Keratinocyte (primary cell): Measurements from ENCODE around the gene MOGAT1.

ENCODE experiments used
- EZH2 ChIP-seq: IDR thresholded peaks from one replicate; pipeline ENCODE4 v1.6.1; 2012; ENCODE audit warnings: inconsistent platforms, mild to moderate bottlenecking, low read length, moderate library complexity
- TF ChIP-seq, protein P1 (sequence below), 3 experiments: IDR thresholded peaks in 1 of 3; conservative IDR thresholded peaks in 1 of 3; optimal IDR thresholded peaks in 1 of 3; 2 replicates in 2 of 3; 3 replicates in 1 of 3; pipeline versions ENCODE3 to v1.5.1; 2011; ENCODE audit warnings: low read length in 3 of 3, mild to moderate bottlenecking in 3 of 3, moderate library complexity in 2 of 3, control low read depth in 1 of 3, inconsistent platforms in 1 of 3; ENCODE audit not compliant: insufficient read depth in 2 of 3; ENCODE audit errors: extremely low read depth in 1 of 3

DNA sequence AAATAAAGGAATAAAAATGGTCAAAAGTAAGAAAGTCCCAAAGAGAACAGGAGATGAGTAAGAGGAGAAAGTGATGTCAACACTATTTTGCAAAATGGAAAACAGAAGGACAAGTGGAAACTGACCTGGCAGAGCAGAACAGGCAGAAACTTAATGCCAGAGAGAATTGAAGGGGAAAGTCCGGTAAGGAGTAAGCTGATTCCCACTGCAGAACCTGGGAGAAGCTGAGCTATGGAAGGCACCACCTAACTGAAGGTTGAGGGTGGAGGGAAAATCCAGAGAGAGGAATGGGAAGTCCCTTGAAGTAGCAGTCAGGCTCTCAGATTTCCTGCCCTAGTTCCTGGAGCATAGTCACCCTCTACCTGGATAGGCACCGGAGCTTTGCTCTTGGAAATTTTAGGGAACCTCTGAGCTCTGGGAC lies 59.8 kb downstream of the MOGAT1 start:
- no peak for TF ChIP-seq EZH2
- TF ChIP-seq, protein P1, sequence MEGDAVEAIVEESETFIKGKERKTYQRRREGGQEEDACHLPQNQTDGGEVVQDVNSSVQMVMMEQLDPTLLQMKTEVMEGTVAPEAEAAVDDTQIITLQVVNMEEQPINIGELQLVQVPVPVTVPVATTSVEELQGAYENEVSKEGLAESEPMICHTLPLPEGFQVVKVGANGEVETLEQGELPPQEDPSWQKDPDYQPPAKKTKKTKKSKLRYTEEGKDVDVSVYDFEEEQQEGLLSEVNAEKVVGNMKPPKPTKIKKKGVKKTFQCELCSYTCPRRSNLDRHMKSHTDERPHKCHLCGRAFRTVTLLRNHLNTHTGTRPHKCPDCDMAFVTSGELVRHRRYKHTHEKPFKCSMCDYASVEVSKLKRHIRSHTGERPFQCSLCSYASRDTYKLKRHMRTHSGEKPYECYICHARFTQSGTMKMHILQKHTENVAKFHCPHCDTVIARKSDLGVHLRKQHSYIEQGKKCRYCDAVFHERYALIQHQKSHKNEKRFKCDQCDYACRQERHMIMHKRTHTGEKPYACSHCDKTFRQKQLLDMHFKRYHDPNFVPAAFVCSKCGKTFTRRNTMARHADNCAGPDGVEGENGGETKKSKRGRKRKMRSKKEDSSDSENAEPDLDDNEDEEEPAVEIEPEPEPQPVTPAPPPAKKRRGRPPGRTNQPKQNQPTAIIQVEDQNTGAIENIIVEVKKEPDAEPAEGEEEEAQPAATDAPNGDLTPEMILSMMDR (optimal IDR thresholded peaks at IDR 0.05 in 1 of 3, IDR thresholded peaks at IDR 0.05 in 1 of 3, conservative IDR thresholded peaks at IDR 0.05 in 1 of 3; ENCODE audit: extremely low read depth in 1 of 3, insufficient read depth in 2 of 3, low read length in 3 of 3), result no peak
